Anterior cingulate cortex (tissue), 58 donors: Measurements from ENCODE around the gene PSMB4.
"Not testable (repeated sequence)": the region's sequence is repeated elsewhere in the genome, so short reads cannot be mapped to it uniquely, and the experiment has no call there.

Experiments
- DNase-seq, 58 donors: peaks; one replicate each; lab custom pipeline; 2025; lab: John Stamatoyannopoulos, UW

Gene PSMB4

GRCh38 chr1:151399324-151400171 lies at the start of gene PSMB4:
Gene PSMB4, plus strand, starts transcription at chr1:151399573. Its CDS starts 15 bp downstream, at chr1:151399588.
- peak; percentile 33 to 95 (median 82) for DNase-seq

DNA sequence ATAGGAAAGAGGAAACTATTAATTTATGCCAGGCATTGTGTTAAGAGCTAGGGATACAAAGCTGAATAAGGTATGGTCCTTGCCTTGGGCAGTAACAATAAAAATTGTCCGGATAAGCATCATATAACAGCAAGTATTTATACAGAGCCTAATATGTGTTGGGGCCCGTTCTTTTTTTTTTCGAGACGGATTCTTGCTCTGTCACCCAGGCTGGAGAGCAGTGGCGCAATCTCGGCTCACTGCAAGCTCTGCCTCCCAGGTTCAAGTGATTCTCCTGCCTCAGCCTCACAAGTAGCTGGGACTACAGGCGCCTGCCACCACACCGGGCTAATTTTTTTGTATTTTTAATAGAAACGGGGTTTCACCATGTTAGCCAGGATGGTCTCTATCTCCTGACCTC lies 49.0 kb upstream of the PSMB4 start:
- DNase-seq = not testable (repeated sequence)

DNA sequence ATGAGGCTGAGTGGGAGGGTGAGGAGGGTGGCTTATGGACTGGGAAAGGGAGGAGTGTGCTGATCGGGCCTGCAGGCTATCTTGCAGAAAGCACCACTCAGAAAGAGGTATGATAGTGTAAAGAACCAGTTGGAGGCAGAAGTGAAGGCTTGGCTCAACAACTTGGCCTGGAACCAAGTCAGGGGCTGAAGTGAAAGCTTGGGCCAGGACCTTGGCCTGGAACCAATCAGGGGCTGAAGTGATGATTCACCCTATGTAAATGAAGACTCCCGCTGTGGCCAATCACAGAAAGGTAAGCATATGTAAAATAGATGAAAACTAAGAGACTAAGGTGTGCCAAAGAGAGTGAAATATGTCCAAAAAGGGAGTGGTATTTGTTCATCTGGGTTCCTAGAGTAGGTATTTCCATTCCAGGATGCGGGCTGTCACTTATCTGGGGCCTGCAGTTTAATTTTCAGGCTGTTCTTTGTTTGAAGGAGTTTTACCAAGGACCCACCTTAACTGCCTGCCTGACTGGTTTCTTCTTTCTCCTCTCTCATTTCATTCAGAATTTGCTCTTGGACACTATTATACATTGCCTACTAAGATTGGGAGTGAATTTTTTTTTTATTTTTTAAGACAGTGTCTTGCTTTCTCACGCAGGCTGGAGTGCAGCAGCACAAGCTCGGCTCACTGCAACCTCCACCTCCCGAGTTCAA lies 47.2 kb upstream of the PSMB4 start:
- peak in 1 of 58 donors; percentile 13 for DNase-seq

- DNase-seq = no peak
Measured at GRCh38 chr1:151356696-151357095, 42.7 kb upstream of the PSMB4 start.

- no peak for DNase-seq
Measured at GRCh38 chr1:151361883-151362282, 37.5 kb upstream of the PSMB4 start.

DNA sequence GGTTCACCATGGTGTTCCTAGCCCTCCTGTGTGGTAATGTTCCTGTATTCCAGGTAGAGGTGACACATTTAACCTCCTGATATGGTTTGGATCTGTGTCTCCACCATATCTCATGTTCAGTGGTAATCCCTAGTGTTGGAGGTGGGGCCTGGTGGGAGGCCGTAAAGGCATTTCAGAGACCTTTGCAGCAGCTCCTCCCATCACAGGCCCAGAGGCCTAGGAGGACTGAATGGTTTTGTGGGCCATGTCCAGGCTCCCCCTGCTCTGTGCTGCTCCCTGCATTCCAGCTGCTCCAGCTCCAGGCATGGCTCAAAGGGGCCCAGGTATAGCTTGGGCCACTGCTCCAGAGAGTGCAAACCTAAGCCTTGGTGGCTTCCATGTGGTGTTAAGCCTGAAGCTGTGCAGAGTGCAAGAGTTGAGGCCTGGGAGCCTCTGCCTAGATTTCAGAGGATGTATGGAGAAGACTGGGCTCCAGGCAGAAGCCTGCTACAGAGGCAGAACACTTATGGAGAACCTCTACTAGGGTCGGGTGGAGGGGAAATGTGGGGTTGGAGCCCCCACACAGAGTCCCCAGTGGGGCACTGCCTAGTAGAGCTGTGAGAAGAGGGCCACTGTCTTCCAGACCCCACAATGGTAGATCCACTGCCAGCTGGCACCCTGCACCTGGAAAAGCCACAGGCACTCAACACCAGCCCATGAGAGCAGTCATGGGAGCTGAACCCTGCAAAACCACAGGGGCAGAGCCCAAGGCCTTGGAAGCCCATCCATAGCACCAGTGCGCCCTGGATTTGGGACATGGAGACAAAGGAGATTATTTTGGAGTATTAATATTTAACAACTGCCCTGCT lies 36.8 kb upstream of the PSMB4 start:
- DNase-seq = no peak

- DNase-seq = no peak
Measured at GRCh38 chr1:151364996-151365395, 34.4 kb upstream of the PSMB4 start.

- peak in 1 of 58 donors; percentile 13 for DNase-seq
Measured at GRCh38 chr1:151367658-151368392, 31.5 kb upstream of the PSMB4 start.

GRCh38 chr1:151368393-151369301 lies 30.7 kb upstream of the PSMB4 start:
- DNase-seq = no peak

- no peak for DNase-seq
Measured at GRCh38 chr1:151369302-151369610, 30.1 kb upstream of the PSMB4 start.

- DNase-seq = no peak
Measured at GRCh38 chr1:151369621-151370048, 29.7 kb upstream of the PSMB4 start.

- peak in 1 of 58 donors; percentile 2 for DNase-seq
Measured at GRCh38 chr1:151370211-151370911, 29.0 kb upstream of the PSMB4 start.

DNA sequence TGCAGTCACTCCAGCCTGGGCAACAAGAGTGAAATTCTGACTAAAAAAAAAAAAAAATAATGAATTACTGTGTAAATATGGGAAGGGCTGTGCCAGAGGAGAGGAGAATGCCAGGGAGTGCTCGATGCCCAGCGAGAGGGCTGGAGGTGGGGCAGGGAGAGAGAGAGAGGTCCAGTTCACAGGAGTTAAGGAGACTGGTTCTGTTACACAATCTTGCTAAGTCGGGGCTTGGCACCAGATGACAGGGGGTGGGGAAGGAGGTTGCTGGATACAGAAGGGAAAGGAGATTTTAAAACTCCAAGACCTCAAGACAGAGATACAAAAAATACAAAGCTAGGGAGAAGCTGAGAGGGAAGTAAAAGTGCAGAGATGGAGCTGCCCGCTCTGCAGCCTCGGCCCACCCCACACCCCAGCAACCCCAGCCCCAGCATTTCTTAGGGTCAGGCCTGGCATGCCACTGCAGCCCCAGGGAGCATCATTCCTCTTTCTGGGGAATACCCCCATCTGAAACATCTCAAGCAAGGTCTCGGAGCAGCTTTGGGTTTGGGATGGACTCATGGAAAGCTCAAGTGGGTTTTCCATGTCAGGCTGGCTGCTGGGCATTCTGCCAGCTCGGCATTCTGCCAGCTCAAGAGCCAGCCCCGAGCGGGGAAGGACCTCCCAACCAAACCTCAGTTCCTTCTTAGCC lies 27.9 kb upstream of the PSMB4 start:
- DNase-seq = peak in 53 of 58 donors; percentile 7 to 76 (median 44)

- peak in 54 of 58 donors; percentile 3 to 76 (median 53) for DNase-seq
Measured at GRCh38 chr1:151372058-151372934, 27.1 kb upstream of the PSMB4 start, which contains the start of gene SELENBP1. Gene SELENBP1, minus strand, starts transcription at chr1:151372705. Its CDS starts 64 bp downstream, at chr1:151372641.

GRCh38 chr1:151373196-151373595 lies 26.2 kb upstream of the PSMB4 start:
- DNase-seq = no peak

- no peak for DNase-seq
Measured at GRCh38 chr1:151377150-151377884, 22.1 kb upstream of the PSMB4 start.
